ENCODE data around the gene MICB.

DNA sequence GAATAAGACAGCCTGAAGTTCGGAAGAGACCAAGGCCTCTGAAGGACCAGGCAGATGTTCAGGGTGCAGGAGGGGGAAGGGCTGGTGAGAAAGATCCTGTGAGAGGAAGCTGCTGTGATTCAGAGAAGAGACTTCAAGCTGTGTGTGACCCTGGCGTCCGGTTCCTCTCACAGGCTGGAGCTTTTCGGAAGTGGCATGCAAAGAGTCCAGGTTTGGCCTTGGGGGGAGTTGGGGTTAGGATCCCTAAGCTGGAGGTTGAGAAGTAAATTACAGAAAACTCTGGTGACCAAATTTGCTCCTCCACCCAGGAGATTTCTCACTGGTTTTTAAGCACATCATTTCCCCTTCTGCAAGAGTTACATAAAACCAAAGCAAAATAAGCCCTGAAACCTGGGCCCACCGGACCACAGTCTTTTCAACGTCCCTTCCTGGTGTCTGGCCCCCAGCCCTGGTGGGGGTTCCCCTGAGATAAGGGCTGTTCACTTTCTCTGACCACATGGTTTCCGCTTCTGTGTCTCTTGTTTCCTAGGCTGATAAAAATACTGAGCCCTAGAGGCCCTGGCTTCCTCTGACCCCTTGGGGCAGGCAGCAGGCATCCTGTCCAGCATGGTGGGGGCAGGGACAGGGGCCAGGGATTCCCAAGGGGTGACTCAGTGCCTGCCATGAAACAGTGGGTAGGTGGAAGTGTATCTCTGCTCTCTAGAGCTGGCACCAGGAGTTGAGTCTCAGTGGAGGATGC, 62.2 kb downstream of the MICB start:
- TF ChIP-seq ZNF23 (tag by site-specific recombination; IDR thresholded peaks at IDR 0.05; ENCODE audit: borderline replicate concordance) (no peak), ZNF248 (tag by site-specific recombination; IDR thresholded peaks at IDR 0.05) (no peak)
